HG03558 (cell line): ENCODE results near the gene ING3.

Source experiments
- ATAC-seq: cut with Tn5 transposase; IDR thresholded peaks from one replicate; pipeline ENCODE4 v1.9.1; 2021; ENCODE audit warnings: moderate number of reproducible peaks; ENCODE audit not compliant: unreplicated experiment; ENCODE audit errors: extremely low read depth

ING3 gene

GRCh38 chr7:120987683-120988590, 37.4 kb downstream of the ING3 start:
- peak; percentile 98 for ATAC-seq

- no peak for ATAC-seq
Measured at GRCh38 chr7:120988591-120989256, 38.1 kb downstream of the ING3 start, which contains the start of gene CPED1. TSS of gene CPED1 (plus strand) at chr7:120988711. CDS start at chr7:120989622, 911 bp downstream.

GRCh38 chr7:120989257-120990220, 39.0 kb downstream of the ING3 start:
- ATAC-seq = no peak

- no peak for ATAC-seq
Measured at GRCh38 chr7:120990468-120991118, 40.0 kb downstream of the ING3 start.

- no peak for ATAC-seq
Measured at GRCh38 chr7:120991161-120991560, 40.6 kb downstream of the ING3 start.

- no peak for ATAC-seq
Measured at GRCh38 chr7:120991581-120991980, 41.0 kb downstream of the ING3 start.

- no peak for ATAC-seq
Measured at GRCh38 chr7:120992272-120992964, 41.8 kb downstream of the ING3 start.

- no peak for ATAC-seq
Measured at GRCh38 chr7:120992965-120993494, 42.5 kb downstream of the ING3 start.

- ATAC-seq = no peak
Measured at GRCh38 chr7:120993553-120994191, 43.1 kb downstream of the ING3 start.

- ATAC-seq = no peak
Measured at GRCh38 chr7:120994512-120995410, 44.2 kb downstream of the ING3 start.

GRCh38 chr7:120995654-120996053, 45.1 kb downstream of the ING3 start:
- no peak for ATAC-seq

GRCh38 chr7:120996333-120996987, 45.9 kb downstream of the ING3 start:
- ATAC-seq = no peak

- no peak for ATAC-seq
Measured at GRCh38 chr7:120996988-120997345, 46.4 kb downstream of the ING3 start.

- ATAC-seq = no peak
Measured at GRCh38 chr7:120997882-120998474, 47.4 kb downstream of the ING3 start.

- no peak for ATAC-seq
Measured at GRCh38 chr7:120998520-120998919, 47.9 kb downstream of the ING3 start.

- ATAC-seq = no peak
Measured at GRCh38 chr7:120998996-120999565, 48.5 kb downstream of the ING3 start.
